Measurements from ENCODE around the gene RPL32. TPM values are rescaled to one million over a fixed set of nuclear protein-coding genes. Genes with fewer than 3 reads are reported as not detected.

RPL32 gene
- total and polyA plus RNA-seq, 9 of the 15 experiments (the other 6 are each of a cell fraction or from before 2014, with no cell fraction given) = 2,738 to 6,200 (median 4,286) TPM

GRCh38 chr3:12878141-12878574 lies 36.8 kb upstream of the RPL32 start:
- no peaks in the 10 kb centered on the region for H3K9me3 ChIP-seq (replicated peaks; ENCODE audit: control insufficient read depth, insufficient read depth, low read depth, low read length)
- CTCF ChIA-PET (ENCODE audit: low intra/inter-chr PET ratio) = no interaction called here
- H3K4me3 ChIP-seq = no peak overlapping the region
- peak overlapping the region; percentile 43 for H3K27ac ChIP-seq (ENCODE audit: extremely low read depth, low read depth, low read length)
- no TSS peak for BruUV-seq (replicated peaks)
- H3K4me1 ChIP-seq (replicated peaks in 1 of 2; ENCODE audit: control insufficient read depth in 2 of 2, insufficient read depth in 2 of 2, low read length in 2 of 2) = peaks cover 56 to 83% of the 10 kb centered on the region in 2 experiments
- H3K9ac ChIP-seq (ENCODE audit: insufficient read depth in 1 of 2, low read depth in 2 of 2, low read length in 2 of 2) = peak overlapping the region; percentile 47 to 87
- in situ Hi-C loops (cut with MboI) = loop anchor here (25.0 kb wide), 1 partner anchor 741 kb away; no protein-coding TSS in a partner anchor
- no peaks in the 10 kb centered on the region for H3K9me1 ChIP-seq (ENCODE audit: control insufficient read depth, insufficient read depth, low read length)
- no peaks in the 10 kb centered on the region for H4K20me1 ChIP-seq (replicated peaks; ENCODE audit: control insufficient read depth, insufficient read depth, low read length)
- DNase-seq (ENCODE audit: extremely low read depth in 1 of 4, low spot score in 3 of 4) (peak in 1 of 4 experiments; percentile 52), ATAC-seq (peak; percentile 21), FAIRE-seq (no peak)
- H3K36me3 ChIP-seq (ENCODE audit: control insufficient read depth, insufficient read depth, low read length) = no peaks in the 10 kb centered on the region
- no peaks in the 10 kb centered on the region for H3K27me3 ChIP-seq (ENCODE audit: control insufficient read depth in 2 of 2, insufficient read depth in 2 of 2, low read length in 2 of 2)
- H3K79me2 ChIP-seq (ENCODE audit: control insufficient read depth, insufficient read depth, low read length) = no peaks in the 10 kb centered on the region
- POLR2A ChIA-PET = interaction anchor here (0.8 to 2.2 kb wide), 9 partner anchors 8 to 53 kb away, joined by 3 to 12 read pairs (median 3); partner anchors contain the start of gene RPL32
- WGBS (ENCODE audit: insufficient coverage, low coverage, missing lambda C conversion rate) = 62% methylated on average over 2 of the region's 2 CpGs
- intact Hi-C loops (cut with micrococcal nuclease) = loop anchor here (1.0 kb wide), 1 partner anchor 10 kb away; no protein-coding TSS in a partner anchor
- peak overlapping the region; percentile 90 for H2AFZ ChIP-seq (ENCODE audit: low read depth, low read length)
- peak overlapping the region; percentile 38; the same call in 1 of the 2 replicates for H3K4me2 ChIP-seq (ENCODE audit: insufficient read depth, low read length)
- TF ChIP-seq PBX2 (CRISPR knock-in tag; IDR thresholded peaks at IDR 0.05; ENCODE audit: low read depth) (no peak), PBX2 (tag; conservative IDR thresholded peaks at IDR 0.05; ENCODE audit: low read depth) (no peak), ZNF639 (CRISPR knock-in tag; conservative IDR thresholded peaks at IDR 0.05 in 1 of 2, IDR thresholded peaks at IDR 0.05 in 1 of 2) (peak in 1 of 2 experiments; percentile 6; a peak in 1 of 4 replicates), ZEB2 (IDR thresholded peaks at IDR 0.05) (no peak), ZNF589 (CRISPR knock-in tag; IDR thresholded peaks at IDR 0.05; ENCODE audit: low read depth) (no peak), HNRNPLL (IDR thresholded peaks at IDR 0.05; ENCODE audit: low read depth, low read length, poor library complexity, severe bottlenecking) (peak; percentile 18), MEF2D (tag; conservative IDR thresholded peaks at IDR 0.05; ENCODE audit: low read depth) (no peak), RBM22 (IDR thresholded peaks at IDR 0.05; ENCODE audit: low read depth, low read length, poor library complexity, severe bottlenecking) (no peak), ZNF583 (CRISPR knock-in tag; IDR thresholded peaks at IDR 0.05) (0 out of 2 replicates have a peak, but pooled peaks have one; percentile 55), RAD21 (CRISPR knock-in tag; conservative IDR thresholded peaks at IDR 0.05 in 1 of 2, IDR thresholded peaks at IDR 0.05 in 1 of 2) (0 out of 4 replicates have a peak, but pooled peaks of 1 of the 2 experiments have one; percentile 5), CBX5 (IDR thresholded peaks at IDR 0.05; ENCODE audit: borderline replicate concordance, low read depth) (no peak), ZBTB12 (CRISPR knock-in tag; IDR thresholded peaks at IDR 0.05) (0 out of 2 replicates have a peak, but pooled peaks have one; percentile 5), KDM5B (IDR thresholded peaks at IDR 0.05; ENCODE audit: insufficient replicate concordance, low read depth, low read length) (no peak), PCBP1 (IDR thresholded peaks at IDR 0.05; ENCODE audit: low read depth, low read length, poor library complexity, severe bottlenecking) (no peak), CBX3 (IDR thresholded peaks at IDR 0.05; ENCODE audit: borderline replicate concordance in 1 of 2, low read length in 2 of 2) (no peak), CAMTA2 (CRISPR knock-in tag; conservative IDR thresholded peaks at IDR 0.05) (no peak), RB1 (IDR thresholded peaks at IDR 0.05; ENCODE audit: low read depth) (no peak)
